ENCODE measurements around the gene PTPRH. TPM values are rescaled to one million over a fixed set of nuclear protein-coding genes. Genes with fewer than 3 reads are reported as not detected.
A peak's percentile ranks its signal among the peaks of the same experiment; 100 is the strongest.

The PTPRH gene
- total RNA-seq, 1 experiment from 2014 or later = 15.9 TPM

DNA sequence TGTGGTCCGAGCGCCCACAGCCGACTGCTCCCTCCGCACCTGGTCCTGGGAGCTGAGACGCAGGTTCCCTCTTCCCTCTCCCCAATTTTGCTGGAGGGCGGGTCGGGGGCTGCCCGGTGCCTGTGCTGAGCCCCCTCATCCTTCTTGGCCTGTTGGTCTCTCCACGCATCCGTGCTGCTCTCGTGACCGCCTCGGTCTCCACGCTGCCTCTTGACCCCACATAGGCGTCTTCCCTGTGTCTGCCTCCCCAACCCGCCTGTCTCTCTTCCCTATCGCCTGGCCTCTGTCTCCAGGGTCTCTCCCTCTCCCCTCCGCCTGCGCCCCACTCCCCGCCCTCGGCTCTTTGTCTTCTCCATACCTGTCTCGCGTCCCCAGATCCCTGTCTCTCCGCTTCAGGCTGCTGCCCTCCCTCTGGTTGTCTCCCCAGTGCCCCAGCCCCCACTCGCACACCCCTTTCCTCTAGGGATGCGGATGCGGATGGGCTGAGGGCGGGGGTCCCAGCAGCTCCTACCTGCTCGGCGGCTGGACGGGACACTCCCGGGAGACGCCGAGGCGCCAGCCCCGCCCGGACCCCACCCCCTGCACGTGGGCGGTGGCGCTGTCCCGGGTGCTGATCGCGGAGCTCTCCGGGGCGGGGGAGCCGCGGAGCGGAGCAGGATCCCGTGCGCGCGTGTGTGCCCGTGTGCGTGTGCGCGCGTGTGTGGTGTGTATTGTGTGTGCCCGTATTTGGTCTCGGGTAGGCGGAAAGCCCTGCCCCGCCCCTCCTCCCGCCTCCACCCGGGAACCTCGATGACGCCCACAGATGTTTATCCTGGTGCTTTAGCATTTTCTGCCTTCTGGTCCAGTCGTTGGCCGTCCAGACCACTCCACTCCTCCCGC lies 29.5 kb downstream of the PTPRH start, which contains the start of gene SYT5:
TSS of gene SYT5 (minus strand) at position 684 of the 879 bp plus-strand sequence. CDS start 1,248 bp downstream, outside the sequence.
- Histone ChIP-seq H3K79me2 (ENCODE audit: insufficient read depth, low read length) (no peaks in the 10 kb centered on the region), H3K9me2 (ENCODE audit: insufficient read depth) (no peaks in the 10 kb centered on the region), H3K4me1 (ENCODE audit: control insufficient read depth in 1 of 2, insufficient read depth in 2 of 2, low read length in 2 of 2) (peaks cover 9 to 35% of the 10 kb centered on the region in 2 experiments; a peak in 3 of 4 replicates), H3K27ac (ENCODE audit: low read depth, low read length) (no peak within 1 kb of the TSS), H3K36me3 (ENCODE audit: control insufficient read depth in 1 of 2, insufficient read depth in 2 of 2, low read length in 2 of 2) (no peaks in the 10 kb centered on the region), H3K4me3 (replicated peaks in 1 of 2; ENCODE audit: low read depth in 1 of 2, low read length in 2 of 2) (peak within 1 kb of the TSS; percentile 22 to 40), H3K4me2 (ENCODE audit: low read length) (peak within 1 kb of the TSS; percentile 68), H3K27me3 (ENCODE audit: insufficient read depth, low read length) (no peaks in the 10 kb centered on the region), H3K9ac (ENCODE audit: low read length) (no peak within 1 kb of the TSS), H4K20me1 (ENCODE audit: insufficient read depth) (no peaks in the 10 kb centered on the region), H3K9me3 (ENCODE audit: control insufficient read depth in 1 of 2, insufficient read depth in 1 of 2, low read depth in 1 of 2, low read length in 2 of 2) (peaks cover 0 to 5% of the 10 kb centered on the region in 2 experiments; a peak in 1 of 4 replicates), H2AFZ (ENCODE audit: low read depth, low read length, poor library complexity, severe bottlenecking) (no peak within 1 kb of the TSS)
- peak; percentile 75 for ATAC-seq
- no peak for DNase-seq (ENCODE audit: low read depth, low spot score)
- ChIA-PET CTCF (interaction anchor here (1.0 to 1.8 kb wide), 4 partner anchors 14 to 37 kb away, joined by 3 to 7 read pairs (median 4); partner anchors contain the start of gene DNAAF3), RAD21 (ENCODE audit: low non-redundant PET in 1 of 2, low total read pairs in 2 of 2, uncharacterized antibody in 2 of 2, unreplicated experiment in 2 of 2) (no interaction called here), POLR2A (interaction anchor here (1.0 to 1.1 kb wide), 2 partner anchors 30 to 37 kb away, joined by 3 read pairs; partner anchors contain the start of gene PTPRH)
- TF ChIP-seq SRF (IDR thresholded peaks at IDR 0.05; ENCODE audit: low read depth) (no peak), REST (IDR thresholded peaks at IDR 0.05; ENCODE audit: low read depth) (peak; percentile 93; the same call in 1 of the 2 replicates), CEBPB (IDR thresholded peaks at IDR 0.05; ENCODE audit: low read depth) (no peak), CBX3 (IDR thresholded peaks at IDR 0.05; ENCODE audit: low read depth) (no peak), RAD21 (IDR thresholded peaks at IDR 0.05; ENCODE audit: low read depth) (no peak), ELF1 (IDR thresholded peaks at IDR 0.05; ENCODE audit: borderline replicate concordance, low read depth) (no peak), MAX (IDR thresholded peaks at IDR 0.05) (peak; percentile 94), EGR1 (IDR thresholded peaks at IDR 0.05; ENCODE audit: low read depth) (peak; percentile 97)
- no TSS peak for BruUV-seq (replicated peaks)
- intact Hi-C loops (cut with micrococcal nuclease) = no loop called here
